GM18511 (cell line): ENCODE results near the gene SERPINF2.
"Not testable (repeated sequence)": the region's sequence is repeated elsewhere in the genome, so short reads cannot be mapped to it uniquely, and the experiment has no call there.

Experiments used
- ATAC-seq: cut with Tn5 transposase; IDR thresholded peaks from one replicate; pipeline ENCODE4 v1.9.1; 2021; ENCODE audit warnings: mild to moderate bottlenecking, moderate library complexity; ENCODE audit not compliant: unreplicated experiment

The SERPINF2 gene

GRCh38 chr17:1716076-1716911 lies 26.4 kb upstream of the SERPINF2 start:
- ATAC-seq: peak; percentile 75

DNA sequence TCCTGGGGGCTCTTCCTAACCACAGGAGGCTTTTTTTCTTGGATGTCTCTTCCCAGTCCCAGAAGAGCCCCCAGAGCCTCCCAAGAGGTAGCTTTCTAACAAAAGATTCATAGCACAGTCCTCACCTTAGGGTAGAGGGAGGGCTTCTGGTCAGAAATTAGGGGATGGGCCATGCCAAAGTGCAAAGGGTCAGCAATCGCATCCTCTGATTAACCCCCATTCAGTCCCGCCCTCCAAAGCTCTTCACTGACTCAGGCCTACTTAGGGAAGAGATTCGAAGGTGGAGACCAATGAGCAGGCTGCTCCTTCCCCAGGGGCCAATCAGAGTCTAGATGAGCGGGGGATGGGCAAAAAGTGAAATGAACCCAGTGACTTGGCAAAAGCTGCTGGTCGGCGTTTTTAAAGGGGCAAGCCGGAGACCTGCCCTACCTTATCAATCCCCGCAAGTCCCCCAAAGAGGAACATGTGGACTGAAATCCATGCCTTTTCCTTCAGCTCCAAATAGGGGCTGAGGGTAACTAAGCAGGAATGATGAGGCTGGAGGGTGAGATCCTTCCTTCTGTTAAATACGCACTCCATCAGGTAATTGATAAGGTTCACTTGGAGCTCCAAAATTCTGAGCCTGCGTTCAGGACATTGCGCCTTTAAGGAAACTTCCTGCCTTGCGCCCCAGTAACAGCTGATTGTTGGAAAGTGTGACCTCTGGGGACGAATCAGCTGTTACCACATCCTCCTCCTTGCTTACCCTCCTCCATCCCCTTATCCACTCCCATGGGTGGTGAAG lies 25.6 kb upstream of the SERPINF2 start:
- ATAC-seq: peak; percentile 55

DNA sequence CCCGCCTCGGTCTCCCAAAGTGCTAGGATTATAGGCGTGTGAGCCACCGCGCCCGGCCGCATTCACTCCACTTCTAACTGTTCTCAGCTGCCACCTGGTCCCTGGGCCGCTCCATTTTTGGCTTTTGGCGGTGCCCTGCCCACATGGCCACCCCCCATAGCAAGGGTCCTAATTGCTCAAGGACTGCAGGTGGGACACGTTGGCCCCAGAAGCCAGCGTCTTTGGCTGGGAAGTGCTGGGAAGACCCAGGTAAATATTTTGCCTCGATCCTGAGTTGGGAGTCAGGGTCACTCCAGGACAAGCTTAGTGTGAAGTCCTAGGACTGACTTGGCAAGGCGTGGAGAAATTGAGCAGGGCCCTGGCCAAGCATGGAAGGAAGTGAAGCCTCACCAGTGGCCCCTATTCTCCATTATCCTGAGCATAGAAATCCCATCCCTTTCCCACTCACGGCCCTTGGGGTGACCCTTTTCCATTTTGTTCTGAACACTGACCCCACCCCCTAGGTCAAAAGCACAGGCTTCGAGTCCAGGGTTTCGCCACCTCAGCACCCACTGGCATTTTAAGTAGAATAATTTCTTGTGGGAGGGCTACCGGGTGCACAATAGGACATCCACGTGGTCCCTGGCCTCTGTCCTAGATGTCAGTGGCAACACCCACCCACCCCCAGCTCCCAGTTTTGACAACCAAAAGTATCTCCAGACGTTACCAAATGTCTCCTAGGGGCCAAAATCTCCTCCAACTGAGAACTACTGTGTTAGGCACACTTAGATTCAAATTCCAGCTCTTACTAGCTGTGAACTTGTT lies 24.1 kb upstream of the SERPINF2 start:
- no peak for ATAC-seq

GRCh38 chr17:1720856-1721386 lies 21.8 kb upstream of the SERPINF2 start:
- no peak for ATAC-seq

GRCh38 chr17:1722022-1722421 lies 20.6 kb upstream of the SERPINF2 start:
- ATAC-seq: not testable (repeated sequence)

DNA sequence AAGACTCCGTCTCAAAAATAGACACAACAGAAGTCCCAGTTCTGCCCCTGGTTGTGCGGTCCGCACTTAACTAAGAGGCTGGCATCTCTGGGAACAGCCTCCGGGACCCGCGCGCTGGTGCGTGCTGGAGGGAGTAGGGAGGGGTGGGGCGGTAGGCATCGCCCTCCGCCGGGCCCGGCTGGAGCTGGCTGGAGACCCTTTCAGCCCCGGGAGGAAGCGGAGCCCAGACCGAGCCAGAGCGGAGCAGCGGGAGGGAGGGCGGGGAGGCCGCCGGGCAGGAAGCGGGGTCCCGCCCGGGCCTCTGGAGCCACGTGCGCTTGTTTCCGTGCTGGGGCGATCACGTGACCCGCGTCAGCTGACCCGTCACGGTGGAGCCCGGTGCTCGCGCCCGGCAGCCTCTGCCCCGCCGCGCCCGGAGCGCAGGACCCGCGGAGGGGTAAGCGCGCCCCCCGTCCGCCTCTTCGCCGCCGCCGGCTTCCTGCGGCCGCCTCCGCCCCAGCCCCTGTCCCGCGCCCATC lies 18.3 kb upstream of the SERPINF2 start, which contains the start of gene WDR81:
TSS of gene WDR81 (plus strand) at position 354 of the 518 bp plus-strand sequence. CDS start 256 bp downstream, outside the sequence.
- peak; percentile 60 for ATAC-seq

- peak; percentile 52 for ATAC-seq
These were observed 17.6 kb upstream of the SERPINF2 start for GRCh38 chr17:1724869-1725641.

DNA sequence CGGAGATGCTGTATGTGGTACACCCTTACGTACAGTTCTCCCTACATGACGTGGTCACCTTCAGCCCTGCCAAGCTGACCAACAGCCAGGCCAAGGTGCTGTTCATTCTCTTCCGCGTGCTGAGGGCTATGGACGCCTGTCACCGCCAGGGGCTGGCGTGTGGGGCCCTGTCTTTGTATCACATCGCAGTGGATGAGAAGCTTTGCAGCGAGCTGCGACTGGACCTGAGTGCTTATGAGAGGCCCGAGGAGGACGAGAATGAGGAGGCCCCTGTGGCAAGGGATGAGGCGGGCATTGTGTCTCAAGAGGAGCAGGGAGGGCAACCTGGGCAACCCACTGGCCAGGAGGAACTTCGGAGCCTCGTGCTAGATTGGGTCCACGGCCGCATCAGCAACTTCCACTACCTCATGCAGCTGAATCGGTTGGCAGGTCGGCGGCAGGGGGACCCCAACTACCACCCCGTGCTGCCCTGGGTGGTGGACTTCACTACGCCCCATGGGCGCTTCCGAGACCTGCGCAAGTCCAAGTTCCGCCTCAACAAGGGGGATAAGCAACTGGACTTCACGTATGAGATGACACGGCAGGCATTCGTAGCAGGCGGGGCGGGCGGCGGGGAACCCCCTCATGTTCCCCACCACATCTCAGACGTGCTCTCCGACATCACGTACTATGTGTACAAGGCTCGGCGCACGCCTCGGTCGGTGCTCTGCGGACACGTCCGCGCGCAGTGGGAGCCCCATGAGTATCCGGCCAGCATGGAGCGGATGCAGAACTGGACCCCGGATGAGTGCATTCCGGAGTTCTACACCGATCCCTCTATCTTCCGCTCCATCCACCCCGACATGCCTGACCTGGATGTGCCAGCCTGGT lies 16.8 kb upstream of the SERPINF2 start:
- no peak for ATAC-seq

DNA sequence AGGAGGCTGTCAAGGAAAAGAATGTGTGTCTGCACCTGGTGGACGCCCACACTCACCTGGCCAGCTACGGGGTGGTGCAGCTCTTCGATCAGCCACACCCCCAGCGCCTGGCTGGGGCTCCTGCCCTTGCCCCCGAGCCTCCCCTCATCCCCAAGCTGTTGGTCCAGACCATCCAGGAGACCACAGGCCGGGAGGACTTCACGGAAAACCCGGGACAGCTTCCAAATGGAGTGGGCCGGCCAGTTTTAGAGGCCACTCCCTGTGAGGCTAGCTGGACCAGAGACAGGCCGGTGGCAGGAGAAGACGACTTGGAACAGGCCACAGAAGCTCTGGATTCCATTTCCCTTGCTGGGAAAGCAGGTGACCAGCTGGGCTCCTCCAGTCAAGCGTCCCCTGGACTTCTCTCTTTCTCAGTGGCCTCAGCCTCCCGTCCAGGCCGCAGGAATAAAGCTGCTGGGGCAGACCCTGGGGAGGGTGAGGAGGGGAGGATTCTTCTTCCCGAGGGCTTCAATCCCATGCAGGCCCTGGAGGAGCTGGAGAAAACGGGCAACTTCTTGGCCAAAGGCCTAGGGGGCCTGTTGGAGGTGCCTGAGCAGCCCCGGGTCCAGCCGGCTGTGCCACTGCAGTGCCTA lies 15.9 kb upstream of the SERPINF2 start:
- ATAC-seq: no peak

GRCh38 chr17:1727258-1727789 lies 15.3 kb upstream of the SERPINF2 start:
- no peak for ATAC-seq

DNA sequence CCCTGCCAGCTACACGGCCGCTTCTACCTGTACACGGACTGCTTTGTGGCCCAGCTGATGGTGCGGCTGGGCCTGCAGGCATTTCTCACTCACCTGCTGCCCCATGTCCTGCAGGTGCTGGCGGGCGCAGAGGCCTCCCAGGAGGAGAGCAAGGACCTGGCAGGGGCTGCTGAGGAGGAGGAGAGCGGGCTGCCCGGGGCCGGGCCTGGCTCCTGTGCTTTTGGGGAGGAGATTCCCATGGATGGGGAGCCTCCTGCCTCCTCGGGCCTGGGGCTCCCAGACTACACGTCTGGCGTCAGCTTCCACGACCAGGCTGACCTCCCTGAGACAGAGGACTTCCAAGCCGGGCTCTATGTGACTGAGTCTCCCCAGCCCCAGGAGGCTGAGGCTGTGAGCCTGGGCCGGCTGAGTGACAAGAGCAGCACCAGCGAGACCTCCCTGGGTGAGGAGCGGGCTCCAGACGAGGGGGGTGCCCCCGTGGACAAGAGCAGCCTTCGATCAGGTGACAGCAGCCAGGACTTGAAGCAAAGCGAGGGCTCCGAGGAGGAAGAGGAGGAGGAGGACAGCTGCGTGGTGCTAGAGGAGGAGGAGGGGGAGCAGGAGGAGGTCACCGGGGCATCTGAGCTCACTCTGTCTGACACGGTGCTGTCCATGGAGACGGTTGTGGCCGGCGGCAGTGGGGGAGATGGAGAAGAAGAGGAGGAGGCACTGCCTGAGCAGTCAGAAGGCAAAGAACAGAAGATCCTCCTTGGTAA lies 14.6 kb upstream of the SERPINF2 start:
- no peak for ATAC-seq

DNA sequence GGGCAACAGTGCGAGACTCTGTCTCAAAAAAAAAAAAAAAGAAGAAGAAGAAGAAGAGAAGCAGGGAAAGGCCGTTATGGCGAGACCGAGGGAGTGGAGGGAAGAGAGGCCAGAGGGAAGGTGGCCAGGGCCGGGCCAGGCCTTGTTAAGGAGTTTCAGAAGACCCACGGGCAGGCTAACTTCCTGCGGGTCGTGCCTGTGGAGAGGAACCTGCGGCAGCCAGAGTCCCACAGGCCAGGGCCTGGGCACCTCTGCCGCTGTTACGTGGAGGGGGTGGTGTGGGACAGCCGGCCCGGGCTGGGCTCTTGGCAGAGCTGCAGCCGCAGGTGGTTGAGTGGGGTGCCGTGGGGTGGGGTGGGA lies 12.7 kb upstream of the SERPINF2 start:
- no peak for ATAC-seq

DNA sequence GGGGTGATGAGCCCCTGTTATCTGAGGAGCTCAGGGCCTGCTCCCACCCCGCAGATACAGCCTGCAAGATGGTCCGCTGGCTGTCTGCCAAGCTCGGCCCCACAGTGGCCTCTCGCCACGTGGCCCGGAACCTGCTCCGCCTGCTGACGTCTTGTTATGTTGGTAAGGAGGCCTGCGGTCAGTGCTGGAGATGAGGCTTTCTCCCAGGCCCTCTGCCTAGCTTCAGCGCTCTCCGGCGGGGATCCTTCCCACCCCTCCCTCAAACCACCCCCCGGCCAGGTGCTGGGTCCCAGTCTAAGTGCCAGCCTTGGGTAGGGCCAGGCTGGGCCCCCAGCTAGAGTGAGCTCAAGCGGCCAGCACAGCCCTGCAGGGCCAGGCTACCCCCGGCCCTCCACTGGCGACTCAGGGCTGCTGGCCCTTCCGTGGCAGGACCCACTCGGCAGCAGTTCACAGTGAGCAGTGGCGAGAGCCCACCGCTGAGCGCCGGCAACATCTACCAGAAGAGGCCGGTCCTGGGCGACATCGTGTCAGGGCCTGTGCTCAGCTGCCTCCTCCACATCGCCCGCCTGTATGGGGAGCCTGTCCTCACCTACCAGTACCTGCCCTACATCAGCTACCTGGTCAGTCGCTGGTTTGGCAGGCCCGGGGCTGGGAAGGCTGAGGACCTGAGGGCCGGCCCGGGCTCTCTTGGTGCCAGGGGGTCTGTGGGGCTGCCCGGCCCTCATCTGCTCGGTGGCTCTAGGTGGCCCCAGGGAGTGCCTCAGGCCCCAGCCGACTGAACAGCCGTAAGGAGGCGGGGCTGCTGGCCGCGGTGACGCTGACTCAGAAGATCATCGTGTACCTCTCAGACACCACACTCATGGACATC lies 12.1 kb upstream of the SERPINF2 start:
- ATAC-seq: no peak

DNA sequence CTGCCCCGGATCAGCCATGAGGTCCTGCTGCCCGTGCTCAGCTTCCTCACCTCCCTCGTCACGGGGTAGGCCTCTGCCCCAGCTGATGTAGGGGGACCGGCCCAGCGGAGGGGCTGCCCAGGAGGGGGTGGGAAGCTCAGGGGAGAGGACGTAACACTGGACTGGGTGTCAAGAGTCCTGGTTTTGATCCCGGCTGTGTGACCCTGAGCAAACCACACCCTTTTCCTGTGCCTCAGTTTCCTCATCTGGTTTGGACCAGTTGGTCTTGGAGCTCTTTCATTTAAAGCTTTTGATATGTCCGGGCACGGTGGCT lies 11.5 kb upstream of the SERPINF2 start:
- no peak for ATAC-seq

GRCh38 chr17:1732241-1732832 lies 10.3 kb upstream of the SERPINF2 start:
- no peak for ATAC-seq

- no peak for ATAC-seq
These were observed 9.8 kb upstream of the SERPINF2 start for GRCh38 chr17:1732833-1733321.
